Mesenchymal stem cell (in vitro differentiated cells and primary cell): ENCODE measurements around the gene RNF4.

Source experiments
- DNase-seq: peaks from one replicate; pipeline ENCODE4 v3.0.0-alpha.2; 2013
- H2AFZ ChIP-seq: one replicate; pipeline ENCODE4 v1.6.1; 2013; ENCODE audit warnings: low read depth, mild to moderate bottlenecking, control low read depth, inconsistent platforms, low read length, moderate library complexity
- H2AK5ac ChIP-seq: 2 replicates; pipeline ENCODE4 v1.6.1; 2013; ENCODE audit warnings: low read length, moderate library complexity, mild to moderate bottlenecking, inconsistent platforms; ENCODE audit not compliant: severe bottlenecking
- H2BK120ac ChIP-seq: one replicate; pipeline ENCODE4 v1.6.1; 2013; ENCODE audit warnings: low read depth, mild to moderate bottlenecking, inconsistent platforms, low read length, moderate library complexity
- H2BK12ac ChIP-seq, 2 experiments: one replicate each; pipeline ENCODE4 v1.6.1; 2013; ENCODE audit warnings: inconsistent platforms in 2 of 2, low read length in 2 of 2, mild to moderate bottlenecking in 2 of 2, moderate library complexity in 2 of 2, control low read depth in 1 of 2
- H2BK15ac ChIP-seq: one replicate; pipeline ENCODE4 v1.6.1; 2013; ENCODE audit warnings: mild to moderate bottlenecking, low read depth, inconsistent platforms; ENCODE audit not compliant: poor library complexity, severe bottlenecking
- H2BK5ac ChIP-seq: 2 replicates; pipeline ENCODE4 v1.6.1; 2013; ENCODE audit warnings: low read depth, mild to moderate bottlenecking, low read length, control low read depth, inconsistent platforms; ENCODE audit not compliant: poor library complexity, severe bottlenecking
- H3K14ac ChIP-seq, 2 experiments: one replicate each; pipeline ENCODE4 v1.6.1; 2013; ENCODE audit warnings: inconsistent platforms in 2 of 2, low read length in 2 of 2, control low read depth in 1 of 2, mild to moderate bottlenecking in 1 of 2, moderate library complexity in 1 of 2
- H3K18ac ChIP-seq, 2 experiments: one replicate each; pipeline ENCODE4 v1.6.1; 2013; ENCODE audit warnings: inconsistent platforms in 2 of 2, low read length in 2 of 2, control low read depth in 1 of 2, low read depth in 1 of 2, mild to moderate bottlenecking in 1 of 2
- H3K23ac ChIP-seq, 2 experiments: one replicate each; pipeline ENCODE4 v1.6.1; 2013; ENCODE audit warnings: inconsistent platforms in 2 of 2, low read length in 2 of 2, mild to moderate bottlenecking in 2 of 2, moderate library complexity in 2 of 2, control low read depth in 1 of 2
- H3K27ac ChIP-seq: 2 replicates; pipeline ENCODE4 v1.5.1; 2013; ENCODE audit warnings: mild to moderate bottlenecking, moderate library complexity, low read length, control low read depth, inconsistent platforms; ENCODE audit not compliant: poor library complexity, severe bottlenecking
- H3K27me3 ChIP-seq, 2 experiments: 2 replicates each; pipeline versions ENCODE4 v1.6.1 to v1.7.0; 2013; ENCODE audit warnings: low read length in 2 of 2, mild to moderate bottlenecking in 2 of 2, moderate library complexity in 2 of 2, control low read depth in 1 of 2, inconsistent platforms in 1 of 2; ENCODE audit not compliant: control insufficient read depth in 1 of 2, insufficient read depth in 1 of 2
- H3K36me3 ChIP-seq, 2 experiments: 2 replicates each; pipeline versions ENCODE4 v1.6.1 to v1.7.0; 2013; ENCODE audit warnings: low read length in 2 of 2, control low read depth in 1 of 2, inconsistent platforms in 1 of 2, low read depth in 1 of 2, mild to moderate bottlenecking in 1 of 2; ENCODE audit not compliant: insufficient read depth in 2 of 2, control insufficient read depth in 1 of 2
- H3K4ac ChIP-seq, 2 experiments: one replicate each; pipeline ENCODE4 v1.6.1; 2013; ENCODE audit warnings: inconsistent platforms in 2 of 2, low read length in 2 of 2, mild to moderate bottlenecking in 2 of 2, moderate library complexity in 2 of 2, control low read depth in 1 of 2, low read depth in 1 of 2
- H3K4me1 ChIP-seq: 2 replicates; pipeline ENCODE4 v1.6.1; 2013; ENCODE audit warnings: low read depth, low read length, control low read depth; ENCODE audit not compliant: control insufficient read depth, insufficient read depth
- H3K4me2 ChIP-seq: 2 replicates; pipeline ENCODE4 v1.6.1; 2013; ENCODE audit warnings: low read length, mild to moderate bottlenecking, inconsistent platforms; ENCODE audit not compliant: poor library complexity, severe bottlenecking
- H3K4me3 ChIP-seq, 2 experiments: 2 replicates each; pipeline versions ENCODE4 v1.5.1 to v1.7.0; 2013; ENCODE audit warnings: low read length in 2 of 2, mild to moderate bottlenecking in 2 of 2, control low read depth in 1 of 2, low read depth in 1 of 2; ENCODE audit not compliant: insufficient read depth in 1 of 2
- H3K79me1 ChIP-seq: replicated peaks from 2 replicates; pipeline ENCODE4 v1.6.1; 2013; ENCODE audit warnings: mild to moderate bottlenecking, control low read depth, low read length, inconsistent platforms; ENCODE audit not compliant: poor library complexity, severe bottlenecking
- H3K9ac ChIP-seq: 2 replicates; pipeline ENCODE4 v1.7.0; 2013; ENCODE audit warnings: mild to moderate bottlenecking, low read length, moderate library complexity
- H3K9me3 ChIP-seq: 2 replicates; pipeline ENCODE4 v1.7.0; 2013; ENCODE audit warnings: mild to moderate bottlenecking, low read length; ENCODE audit not compliant: control insufficient read depth
- H4K8ac ChIP-seq: one replicate; pipeline ENCODE4 v1.6.1; 2013; ENCODE audit warnings: inconsistent platforms, mild to moderate bottlenecking, low read length, moderate library complexity
- H4K91ac ChIP-seq: one replicate; pipeline ENCODE4 v1.6.1; 2013; ENCODE audit warnings: mild to moderate bottlenecking, low read length, inconsistent platforms
- WGBS: methylation state at CpG from one replicate; pipeline ENCODE4 v1.1.7; 2013; ENCODE audit warnings: mixed read lengths; 5-methylcytosine and 5-hydroxymethylcytosine counted together

Gene RNF4

DNA sequence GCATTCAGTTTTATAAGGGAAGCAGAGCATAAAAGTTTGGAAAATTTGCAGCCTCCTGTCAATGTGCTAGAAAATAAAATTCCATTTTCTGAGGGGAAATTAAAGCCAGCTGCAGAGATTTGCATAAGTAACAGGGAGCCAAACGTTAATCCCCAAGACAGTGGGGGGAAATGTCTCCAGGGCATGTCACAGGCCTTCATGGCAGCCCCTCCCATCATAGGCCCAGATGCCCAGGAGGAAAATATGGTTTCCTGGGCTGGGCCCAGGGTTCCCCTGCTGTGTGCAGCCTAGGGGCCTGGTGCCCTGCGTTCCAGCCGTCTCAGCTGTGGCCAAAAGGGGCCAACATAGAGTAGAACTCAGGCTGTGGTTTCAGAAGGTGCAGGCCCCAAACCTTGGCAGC lies 9.3 kb downstream of the RNF4 start:
- H2BK15ac ChIP-seq = no peak overlapping the region
- H3K4ac ChIP-seq = no peak overlapping the region
- H3K79me1 ChIP-seq = no peaks in the 10 kb centered on the region
- no peak overlapping the region for H3K27ac ChIP-seq
- no peak overlapping the region for H3K9ac ChIP-seq
- 89% methylated on average over 3 of the region's 3 CpGs for WGBS
- DNase-seq = no peak
- H2AFZ ChIP-seq = no peak overlapping the region
- no peak overlapping the region for H3K18ac ChIP-seq
- H3K9me3 ChIP-seq = no peaks in the 10 kb centered on the region
- H4K91ac ChIP-seq = no peak overlapping the region
- no peaks in the 10 kb centered on the region for H3K27me3 ChIP-seq
- H3K23ac ChIP-seq = no peak overlapping the region
- H3K36me3 ChIP-seq = peaks cover 4 to 22% of the 10 kb centered on the region in 2 experiments
- H2AK5ac ChIP-seq = no peak overlapping the region
- no peak overlapping the region for H2BK120ac ChIP-seq
- peaks cover 16% of the 10 kb centered on the region for H3K4me1 ChIP-seq
- no peak overlapping the region for H2BK5ac ChIP-seq
- H3K4me2 ChIP-seq = no peak overlapping the region
- no peak overlapping the region for H3K4me3 ChIP-seq
- no peak overlapping the region for H4K8ac ChIP-seq
- H3K14ac ChIP-seq = no peak overlapping the region
- H2BK12ac ChIP-seq = no peak overlapping the region

DNA sequence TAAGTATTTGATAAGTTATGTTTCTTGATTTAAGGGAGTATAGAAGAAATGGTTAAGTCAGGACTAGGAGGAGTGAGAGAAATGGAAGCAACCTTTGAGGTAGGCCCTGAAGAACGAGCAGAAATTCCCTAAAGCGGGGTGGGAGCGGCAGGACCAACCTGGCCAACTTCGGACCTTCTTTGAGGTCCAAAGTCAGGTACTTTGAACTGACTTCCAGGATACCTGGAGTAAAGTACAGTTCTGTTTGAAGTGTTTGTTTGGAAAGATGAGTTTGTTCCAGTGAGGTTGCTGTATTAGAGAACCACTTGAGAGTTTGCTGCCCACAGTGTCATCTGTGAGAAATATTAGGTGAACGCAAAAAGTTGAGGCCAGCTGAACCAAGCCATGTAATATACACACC lies 11.7 kb downstream of the RNF4 start:
- Histone ChIP-seq H2BK120ac (no peak overlapping the region), H3K4me3 (no peak overlapping the region), H2AK5ac (no peak overlapping the region), H2BK15ac (no peak overlapping the region), H4K8ac (no peak overlapping the region), H3K9me3 (no peaks in the 10 kb centered on the region), H3K23ac (no peak overlapping the region), H3K27ac (no peak overlapping the region), H3K79me1 (no peaks in the 10 kb centered on the region), H3K4ac (no peak overlapping the region), H3K4me1 (peaks cover 19% of the 10 kb centered on the region), H2BK5ac (no peak overlapping the region), H4K91ac (no peak overlapping the region), H2BK12ac (no peak overlapping the region), H2AFZ (no peak overlapping the region), H3K36me3 (peaks cover under 1 to 12% of the 10 kb centered on the region in 2 experiments), H3K14ac (no peak overlapping the region), H3K27me3 (no peaks in the 10 kb centered on the region), H3K4me2 (no peak overlapping the region), H3K18ac (no peak overlapping the region), H3K9ac (no peak overlapping the region)
- no peak for DNase-seq
- WGBS = 99% methylated on average over 5 of the region's 5 CpGs

DNA sequence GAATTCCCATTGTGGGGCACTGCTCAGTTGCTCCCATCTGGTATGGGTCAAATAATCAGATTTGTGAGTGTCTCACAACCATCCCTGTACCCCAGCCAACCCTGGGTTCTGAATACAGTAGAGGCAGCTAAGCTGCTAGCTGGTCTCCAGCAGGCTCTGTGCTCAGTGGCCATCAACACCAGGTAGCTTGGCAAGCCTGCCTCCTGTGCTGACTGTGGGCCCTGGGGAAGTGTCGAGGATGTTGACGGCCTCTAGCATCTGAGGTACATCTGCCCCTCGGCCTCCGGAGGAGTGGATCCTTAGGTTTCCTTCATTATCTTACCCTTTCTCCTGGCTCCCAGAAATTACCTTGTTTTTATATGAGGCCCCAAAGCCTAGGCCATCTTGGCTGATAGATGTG lies 13.3 kb downstream of the RNF4 start:
- Histone ChIP-seq H3K14ac (no peak overlapping the region), H2BK15ac (no peak overlapping the region), H3K18ac (no peak overlapping the region), H2BK120ac (no peak overlapping the region), H3K36me3 (peaks cover 0 to 12% of the 10 kb centered on the region in 2 experiments), H2AFZ (no peak overlapping the region), H4K91ac (no peak overlapping the region), H2AK5ac (no peak overlapping the region), H3K9me3 (no peaks in the 10 kb centered on the region), H3K27ac (no peak overlapping the region), H3K4me3 (no peak overlapping the region), H2BK5ac (no peak overlapping the region), H3K27me3 (no peaks in the 10 kb centered on the region), H3K4me2 (no peak overlapping the region), H3K79me1 (no peaks in the 10 kb centered on the region), H3K23ac (no peak overlapping the region), H3K4ac (no peak overlapping the region), H3K9ac (peak overlapping the region; percentile 30), H4K8ac (no peak overlapping the region), H3K4me1 (peaks cover 15% of the 10 kb centered on the region), H2BK12ac (no peak overlapping the region)
- WGBS = 98% methylated on average over 4 of the region's 4 CpGs
- DNase-seq = no peak

GRCh38 chr4:2482693-2483092 lies 13.8 kb downstream of the RNF4 start:
- H3K14ac ChIP-seq = no peak overlapping the region

More at GRCh38 chr4:2482693-2483092, 13.8 kb downstream of the RNF4 start:
- Histone ChIP-seq H3K27ac (no peak overlapping the region), H3K4me1 (peaks cover 15% of the 10 kb centered on the region), H3K9ac (peak overlapping the region; percentile 30), H3K79me1 (no peaks in the 10 kb centered on the region), H2AK5ac (no peak overlapping the region), H3K4me2 (no peak overlapping the region), H2BK15ac (no peak overlapping the region), H2BK5ac (no peak overlapping the region), H3K4ac (no peak overlapping the region), H3K18ac (no peak overlapping the region), H4K91ac (no peak overlapping the region), H3K4me3 (no peak overlapping the region), H4K8ac (no peak overlapping the region), H3K36me3 (peaks cover 0 to 12% of the 10 kb centered on the region in 2 experiments), H2AFZ (no peak overlapping the region), H3K23ac (no peak overlapping the region), H3K9me3 (no peaks in the 10 kb centered on the region), H2BK120ac (no peak overlapping the region), H3K27me3 (no peaks in the 10 kb centered on the region), H2BK12ac (no peak overlapping the region)
- WGBS = 85% methylated on average over 3 of the region's 3 CpGs
- DNase-seq = no peak
